T-helper 1 cell treated with Interleukin-12 subunit alpha and Interleukin-12 subunit beta and Interleukin-4 antibody, amounts not matched to agents 30 μg/mL and 1 μg/mL, for 36 hours (primary cell): ENCODE measurements around the gene S100A16.
"Not testable (repeated sequence)": the region's sequence is repeated elsewhere in the genome, so short reads cannot be mapped to it uniquely, and the experiment has no call there.

Experiments used
- H3K27ac Mint-ChIP-seq: one replicate; pipeline ENCODE4 v1.8.0; 2021; ENCODE audit warnings: mild to moderate bottlenecking, mixed read lengths
- H3K27me3 Mint-ChIP-seq: one replicate; pipeline ENCODE4 v1.8.0; 2021; ENCODE audit warnings: low read depth, mixed read lengths
- H3K36me3 Mint-ChIP-seq: one replicate; pipeline ENCODE4 v1.8.0; 2021; ENCODE audit warnings: low read depth, mixed read lengths
- H3K4me1 Mint-ChIP-seq: one replicate; pipeline ENCODE4 v1.8.0; 2021; ENCODE audit warnings: low read depth, mixed read lengths
- H3K4me3 Mint-ChIP-seq: one replicate; pipeline ENCODE4 v1.8.0; 2021; ENCODE audit warnings: mild to moderate bottlenecking, moderate library complexity, mixed read lengths
- H3K9me3 Mint-ChIP-seq: one replicate; pipeline ENCODE4 v1.8.0; 2021; ENCODE audit warnings: mixed read lengths

S100A16 gene

GRCh38 chr1:153575497-153575896 is 37.4 kb downstream of the S100A16 start:
- Mint-ChIP-seq H3K4me1 (peaks cover 13% of the 10 kb centered on the region), H3K27me3 (peaks cover 36% of the 10 kb centered on the region)
- not testable (repeated sequence) for H3K27ac Mint-ChIP-seq, H3K9me3 Mint-ChIP-seq, H3K36me3 Mint-ChIP-seq, H3K4me3 Mint-ChIP-seq

GRCh38 chr1:153575081-153575491 is 37.9 kb downstream of the S100A16 start:
- H3K4me3 Mint-ChIP-seq, H3K9me3 Mint-ChIP-seq, H3K27ac Mint-ChIP-seq, H3K36me3 Mint-ChIP-seq: not testable (repeated sequence)
- peaks cover 38% of the 10 kb centered on the region for H3K27me3 Mint-ChIP-seq
- peaks cover 13% of the 10 kb centered on the region for H3K4me1 Mint-ChIP-seq

GRCh38 chr1:153573351-153573750 is 39.6 kb downstream of the S100A16 start:
- Mint-ChIP-seq H3K27ac (no peak overlapping the region), H3K27me3 (peaks cover 25% of the 10 kb centered on the region), H3K36me3 (no peaks in the 10 kb centered on the region), H3K4me3 (no peak overlapping the region), H3K9me3 (no peaks in the 10 kb centered on the region), H3K4me1 (peaks cover 19% of the 10 kb centered on the region)

- Mint-ChIP-seq H3K4me3 (no peak overlapping the region), H3K9me3 (no peaks in the 10 kb centered on the region), H3K27ac (peak overlapping the region; percentile 34), H3K27me3 (peaks cover 17% of the 10 kb centered on the region), H3K4me1 (peaks cover 25% of the 10 kb centered on the region), H3K36me3 (no peaks in the 10 kb centered on the region)
Observed at GRCh38 chr1:153572569-153573015, 40.3 kb downstream of the S100A16 start.

- no peaks in the 10 kb centered on the region for H3K9me3 Mint-ChIP-seq
- no peak overlapping the region for H3K4me3 Mint-ChIP-seq
- peaks cover 9% of the 10 kb centered on the region for H3K27me3 Mint-ChIP-seq
- H3K36me3 Mint-ChIP-seq, result no peaks in the 10 kb centered on the region
- no peak overlapping the region for H3K27ac Mint-ChIP-seq
- H3K4me1 Mint-ChIP-seq, result peaks cover 30% of the 10 kb centered on the region
Observed at GRCh38 chr1:153571706-153572105, 41.2 kb downstream of the S100A16 start.

GRCh38 chr1:153570874-153571273 is 42.1 kb downstream of the S100A16 start:
- Mint-ChIP-seq H3K36me3 (no peaks in the 10 kb centered on the region), H3K9me3 (no peaks in the 10 kb centered on the region), H3K4me1 (peaks cover 37% of the 10 kb centered on the region), H3K27me3 (peaks cover 6% of the 10 kb centered on the region), H3K27ac (no peak overlapping the region), H3K4me3 (no peak overlapping the region)

- Mint-ChIP-seq H3K27ac (no peak overlapping the region), H3K4me3 (no peak overlapping the region), H3K4me1 (peaks cover 41% of the 10 kb centered on the region), H3K27me3 (peaks cover 6% of the 10 kb centered on the region), H3K36me3 (no peaks in the 10 kb centered on the region), H3K9me3 (no peaks in the 10 kb centered on the region)
Observed at GRCh38 chr1:153569465-153569864, 43.5 kb downstream of the S100A16 start.

GRCh38 chr1:153568367-153569099 is 44.4 kb downstream of the S100A16 start:
- Mint-ChIP-seq H3K27me3 (peaks cover 6% of the 10 kb centered on the region), H3K9me3 (no peaks in the 10 kb centered on the region), H3K4me1 (peaks cover 41% of the 10 kb centered on the region), H3K36me3 (no peaks in the 10 kb centered on the region), H3K27ac (peak overlapping the region; percentile 78), H3K4me3 (peak overlapping the region; percentile 76)

- peaks cover 6% of the 10 kb centered on the region for H3K27me3 Mint-ChIP-seq
- H3K4me3 Mint-ChIP-seq, result no peak overlapping the region
- no peaks in the 10 kb centered on the region for H3K9me3 Mint-ChIP-seq
- H3K27ac Mint-ChIP-seq, result peak overlapping the region; percentile 60
- H3K4me1 Mint-ChIP-seq, result peaks cover 36% of the 10 kb centered on the region
- no peaks in the 10 kb centered on the region for H3K36me3 Mint-ChIP-seq
Observed at GRCh38 chr1:153567621-153568366, 45.1 kb downstream of the S100A16 start.

- Mint-ChIP-seq H3K36me3 (no peaks in the 10 kb centered on the region), H3K4me1 (peaks cover 30% of the 10 kb centered on the region), H3K4me3 (peak overlapping the region; percentile 36), H3K9me3 (no peaks in the 10 kb centered on the region), H3K27ac (peak overlapping the region; percentile 97), H3K27me3 (peaks cover 6% of the 10 kb centered on the region)
Observed at GRCh38 chr1:153566414-153567371, 46.2 kb downstream of the S100A16 start.

- Mint-ChIP-seq H3K4me3 (peak within 1 kb of the TSS; percentile 76), H3K27ac (peak within 1 kb of the TSS; percentile 99)
Observed at GRCh38 chr1:153565529-153566374, 47.2 kb downstream of the S100A16 start, which contains the start of gene S100A2. Gene S100A2, minus strand, starts transcription at chr1:153565844. Its CDS starts 1,967 bp downstream, at chr1:153563877.

GRCh38 chr1:153563991-153564390 is 48.9 kb downstream of the S100A16 start:
- Mint-ChIP-seq H3K4me1 (peaks cover 30% of the 10 kb centered on the region), H3K9me3 (no peaks in the 10 kb centered on the region), H3K4me3 (no peak overlapping the region), H3K27me3 (no peaks in the 10 kb centered on the region), H3K27ac (no peak overlapping the region), H3K36me3 (no peaks in the 10 kb centered on the region)

More at GRCh38 chr1:153565529-153566374, 47.2 kb downstream of the S100A16 start, which contains the start of gene S100A2:
- H3K36me3 Mint-ChIP-seq, result no peaks in the 10 kb centered on the region
- H3K9me3 Mint-ChIP-seq, result no peaks in the 10 kb centered on the region
- peaks cover 4% of the 10 kb centered on the region for H3K27me3 Mint-ChIP-seq
- peaks cover 28% of the 10 kb centered on the region for H3K4me1 Mint-ChIP-seq

- no peak overlapping the region for H3K4me3 Mint-ChIP-seq
- H3K9me3 Mint-ChIP-seq, result no peaks in the 10 kb centered on the region
- H3K27me3 Mint-ChIP-seq, result no peaks in the 10 kb centered on the region
- no peaks in the 10 kb centered on the region for H3K36me3 Mint-ChIP-seq
- peaks cover 26% of the 10 kb centered on the region for H3K4me1 Mint-ChIP-seq
- H3K27ac Mint-ChIP-seq, result no peak overlapping the region
Observed at GRCh38 chr1:153563483-153563901, 49.4 kb downstream of the S100A16 start.
